Measurements from ENCODE around the gene LRCH1. TPM values are rescaled to one million over a fixed set of nuclear protein-coding genes. Genes with fewer than 3 reads are reported as not detected.

Gene LRCH1
- total RNA-seq, 1 donor from 2014 or later: 15.4 TPM

DNA sequence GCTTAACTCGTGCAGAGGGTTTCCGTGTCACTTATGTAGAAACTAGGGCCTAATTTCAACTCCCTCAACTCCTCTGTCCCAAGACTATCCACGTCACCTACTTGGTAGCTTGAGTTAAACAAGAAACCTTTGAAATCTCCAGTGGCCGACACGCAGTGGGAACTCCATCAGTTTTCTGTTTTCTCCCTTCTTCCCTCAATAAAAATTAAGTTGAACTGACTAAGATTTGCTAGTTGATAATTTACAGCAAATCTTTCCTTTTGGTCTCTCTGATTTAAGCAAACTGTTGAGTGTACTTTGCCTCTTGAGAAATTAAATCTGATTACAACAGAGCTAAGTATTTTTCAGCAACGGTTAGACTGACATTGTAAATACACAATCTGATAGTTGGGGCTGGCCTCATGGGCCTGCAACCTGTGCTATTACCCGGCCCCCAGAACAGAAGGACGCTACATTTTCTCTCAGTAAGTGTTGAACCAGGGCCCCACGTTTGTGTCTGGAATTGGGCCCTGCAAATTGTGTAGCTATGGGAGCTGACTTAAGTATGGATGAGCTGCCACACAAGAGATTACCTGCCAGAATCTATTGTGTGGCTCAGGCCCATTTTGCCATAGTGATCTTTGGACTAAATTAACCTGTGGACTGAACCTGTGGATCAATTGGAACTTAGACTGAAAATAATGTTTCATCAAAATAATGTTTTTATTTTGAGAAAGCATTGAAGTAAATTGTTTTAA, 244.7 kb downstream of the LRCH1 start:
- no peak for DNase-seq (ENCODE audit: low spot score)

DNA sequence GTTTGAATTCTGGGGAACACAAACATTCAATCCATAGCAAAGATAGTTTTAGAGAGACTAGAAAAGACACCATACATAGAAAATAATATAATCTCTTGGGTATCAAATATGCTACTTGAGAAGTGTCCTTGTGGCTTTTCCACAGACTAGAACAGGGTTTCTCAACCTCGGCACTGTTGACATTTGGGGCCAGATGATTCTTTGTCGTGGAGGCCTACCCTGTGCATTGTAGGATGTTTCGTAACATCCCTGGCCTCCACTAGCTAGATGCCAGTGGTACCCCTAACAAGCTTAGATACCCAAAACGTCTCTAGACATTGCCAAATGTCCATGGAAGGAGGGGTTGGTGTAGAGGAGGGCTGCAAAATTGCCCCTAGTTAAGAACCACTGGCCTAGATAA, 246.2 kb downstream of the LRCH1 start:
- DNase-seq (ENCODE audit: low spot score): no peak

DNA sequence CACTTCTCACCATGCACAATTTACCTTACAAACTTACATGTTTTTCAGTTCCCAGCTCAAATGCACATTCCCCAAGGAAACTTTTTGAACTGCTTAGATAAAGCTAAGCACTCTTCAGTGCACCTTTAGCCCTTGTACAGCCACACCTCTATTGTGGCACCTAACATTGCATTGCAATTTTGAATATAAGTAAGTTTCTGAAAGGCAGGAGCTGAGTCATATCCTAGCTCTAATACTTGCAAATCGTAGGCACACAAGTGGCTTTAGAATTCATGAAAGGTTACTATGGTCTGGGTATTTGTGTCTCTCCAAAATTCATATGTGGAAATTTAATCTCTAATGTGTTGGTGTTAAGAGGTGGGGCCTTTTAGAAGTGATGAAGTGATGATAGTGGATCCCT, 248.9 kb downstream of the LRCH1 start:
- DNase-seq (ENCODE audit: low spot score): no peak

Other genes starting within 250 kb of the LRCH1 start
- gene RUBCNL, start 165.9 kb upstream of the LRCH1 start, total RNA-seq (ENCODE audit: insufficient read depth, low replicate concordance): 3.6 TPM
- 149 TPM for gene ESD, start 244.0 kb downstream of the LRCH1 start, total RNA-seq (ENCODE audit: insufficient read depth, low replicate concordance)